Vagina (tissue), 2 donors: Measurements from ENCODE around the gene SYNE4. TPM values are rescaled to one million over a fixed set of nuclear protein-coding genes. Genes with fewer than 3 reads are reported as not detected.
"Not testable (repeated sequence)": the region's sequence is repeated elsewhere in the genome, so short reads cannot be mapped to it uniquely, and the experiment has no call there.

Source experiments
- DNase-seq, 2 donors: peaks; one replicate each; pipeline ENCODE4 v3.0.0-alpha.2; 2017; ENCODE audit errors: extremely low spot score in 2 of 2
- H3K27ac ChIP-seq: fragments of 200-600 bp; sonication (generic); one replicate; pipeline ENCODE4 v1.5.1; 2019
- H3K27me3 ChIP-seq: fragments of 200-600 bp; sonication (generic); one replicate; pipeline ENCODE4 v1.5.1; 2019
- H3K36me3 ChIP-seq, 2 donors: fragments of 200-600 bp; sonication (generic); one replicate each; pipeline ENCODE4 v1.5.1; 2017 to 2019
- H3K4me1 ChIP-seq: fragments of 200-600 bp; sonication (generic); one replicate; pipeline ENCODE4 v1.5.1; 2019
- H3K4me3 ChIP-seq, 2 donors: fragments of 200-600 bp; sonication (generic); 1 replicate in 1 of 2; 2 replicates in 1 of 2; pipeline ENCODE4 v1.5.1; 2016 to 2019
- H3K9me3 ChIP-seq: fragments of 200-600 bp; sonication (generic); one replicate; pipeline ENCODE4 v1.5.1; 2019
- CTCF ChIP-seq, 3 experiments: fragments of 450-650 bp in 2 of 3; fragments of 200-600 bp in 1 of 3; sonication (generic) in 1 of 3; IDR thresholded peaks; one replicate each; pipeline ENCODE4 v1.5.1; 2017 to 2019; ENCODE audit warnings: antibody characterized with exemption in 3 of 3, mild to moderate bottlenecking in 2 of 3, moderate library complexity in 2 of 3
- POLR2A ChIP-seq, 2 donors: fragments of 450-650 bp; IDR thresholded peaks; one replicate each; pipeline ENCODE4 v1.6.1; 2017; ENCODE audit warnings: antibody characterized with exemption in 2 of 2, mild to moderate bottlenecking in 2 of 2, moderate library complexity in 2 of 2
- POLR2AphosphoS5 ChIP-seq, 2 donors: sonication (generic); formaldehyde crosslinking; IDR thresholded peaks; one replicate each; pipeline ENCODE4 v1.9.0; 2017; ENCODE audit warnings: antibody characterized with exemption in 2 of 2, mild to moderate bottlenecking in 2 of 2, low read depth in 1 of 2; ENCODE audit not compliant: insufficient read depth in 1 of 2
- intact Hi-C: fragments of 100-400 bp; cut with DNase I; formaldehyde crosslinking; loops from one replicate; pipeline ENCODE4 v1.15.1; 2023
- small RNA-seq: library from RNA; depleted of rRNA; stranded (forward); fragments of <200 nt; gene quantifications from one replicate; pipeline ENCODE3, GENCODE V24; 2016
- total RNA-seq: library from RNA; depleted of rRNA; stranded (reverse); fragments of >200 nt; gene quantifications from one replicate; pipeline ENCODE4 v1.2.3, GENCODE V29; 2016

The SYNE4 gene
- total RNA-seq, 1 donor from 2014 or later: 2.0 TPM

- no peak for TF ChIP-seq POLR2A (IDR thresholded peaks at IDR 0.05)
- TF ChIP-seq POLR2AphosphoS5 (IDR thresholded peaks at IDR 0.05; ENCODE audit: insufficient read depth in 1 of 2, low read depth in 1 of 2): no peak
- TF ChIP-seq CTCF (IDR thresholded peaks at IDR 0.05): no peak
- H3K4me1 ChIP-seq: peaks cover 8% of the 10 kb centered on the region
- H3K9me3 ChIP-seq: no peaks in the 10 kb centered on the region
- H3K4me3 ChIP-seq: peak overlapping the region in 1 of 2 donors; percentile 35
- H3K27ac ChIP-seq: no peak overlapping the region
- intact Hi-C loops: no loop called here
- H3K36me3 ChIP-seq: no peaks in the 10 kb centered on the region
- no peaks in the 10 kb centered on the region for H3K27me3 ChIP-seq
- DNase-seq: no peak
These were observed 50.0 kb downstream of the SYNE4 start for GRCh38 chr19:35958660-35959039.

- DNase-seq, H3K4me1 ChIP-seq, H3K27ac ChIP-seq, H3K27me3 ChIP-seq, H3K4me3 ChIP-seq, H3K9me3 ChIP-seq, intact Hi-C loops, H3K36me3 ChIP-seq: not testable (repeated sequence)
These were observed 51.2 kb downstream of the SYNE4 start for GRCh38 chr19:35957411-35957810.

GRCh38 chr19:35955881-35956634 lies 52.6 kb downstream of the SYNE4 start:
- Histone ChIP-seq H3K27me3 (no peaks in the 10 kb centered on the region), H3K27ac (no peak overlapping the region), H3K36me3 (no peaks in the 10 kb centered on the region), H3K4me1 (peaks cover 8% of the 10 kb centered on the region), H3K4me3 (no peak overlapping the region), H3K9me3 (no peaks in the 10 kb centered on the region)
- no peak for DNase-seq
- intact Hi-C loops: no loop called here
- TF ChIP-seq POLR2AphosphoS5 (IDR thresholded peaks at IDR 0.05; ENCODE audit: insufficient read depth in 1 of 2, low read depth in 1 of 2): no peak
- TF ChIP-seq CTCF (IDR thresholded peaks at IDR 0.05): no peak
- no peak for TF ChIP-seq POLR2A (IDR thresholded peaks at IDR 0.05)

Small RNA genes lying within 50 kb of the gene (small RNA-seq; reads per million reads assigned to genes)
- gene AF038458.1: not detected

Other genes with a start within 250 kb of the SYNE4 start
- gene ARHGAP33, start 233.2 kb downstream of the SYNE4 start, total RNA-seq: 35.4 TPM
- gene PRODH2, start 196.0 kb downstream of the SYNE4 start, total RNA-seq: not detected
- gene NPHS1, start 156.3 kb downstream of the SYNE4 start, total RNA-seq: not detected
- not detected for gene KIRREL2, start 151.9 kb downstream of the SYNE4 start, total RNA-seq
- 1.5 TPM for gene APLP1, start 140.2 kb downstream of the SYNE4 start, total RNA-seq
- 15.7 TPM for gene NFKBID, start 108.3 kb downstream of the SYNE4 start, total RNA-seq
- 9.1 TPM for gene HCST, start 106.3 kb downstream of the SYNE4 start, total RNA-seq
- gene TYROBP, start 100.5 kb downstream of the SYNE4 start, total RNA-seq: 68.5 TPM
- gene LRFN3, start 72.4 kb downstream of the SYNE4 start, total RNA-seq: 9.1 TPM
- gene SDHAF1, start 13.6 kb downstream of the SYNE4 start, total RNA-seq: 46.9 TPM
- gene ALKBH6, start 5.4 kb upstream of the SYNE4 start, total RNA-seq: 21.9 TPM
- 31.9 TPM for gene CLIP3, start 24.1 kb upstream of the SYNE4 start, total RNA-seq
- gene THAP8, start 45.5 kb upstream of the SYNE4 start, total RNA-seq: 12.0 TPM
- 2.5 TPM for gene WDR62, start 46.1 kb upstream of the SYNE4 start, total RNA-seq
- gene OVOL3, start 102.3 kb upstream of the SYNE4 start, total RNA-seq: not detected
- 108 TPM for gene POLR2I, start 106.1 kb upstream of the SYNE4 start, total RNA-seq
- gene TBCB, start 106.7 kb upstream of the SYNE4 start, total RNA-seq: 105 TPM
- 181 TPM for gene CAPNS1, start 131.3 kb upstream of the SYNE4 start, total RNA-seq
- gene COX7A1, start 143.6 kb upstream of the SYNE4 start, total RNA-seq: 33.1 TPM
- gene ZNF565, start 205.9 kb upstream of the SYNE4 start, total RNA-seq: 3.9 TPM
- 42.2 TPM for gene ZNF146, start 206.3 kb upstream of the SYNE4 start, total RNA-seq